Measurements from ENCODE around the gene SIPA1L3. TPM values are rescaled to one million over a fixed set of nuclear protein-coding genes. Genes with fewer than 3 reads are reported as not detected.

Gene SIPA1L3
- total and polyA plus RNA-seq, 2 experiments from 2014 or later, result 15.7 to 54.1 TPM

GRCh38 chr19:38218204-38218603 lies 311.2 kb downstream of the SIPA1L3 start:
- ATAC-seq, result no peak
- no peak for DNase-seq (ENCODE audit: low spot score)
- Mint-ChIP-seq H3K36me3 (ENCODE audit: low read depth) (peaks cover 33% of the 10 kb centered on the region), H3K4me3 (no peak overlapping the region), H3K9me3 (no peaks in the 10 kb centered on the region; the same call in none of the 3 replicates), H3K27ac (no peak overlapping the region), H3K4me1 (peaks cover 16% of the 10 kb centered on the region), H3K27me3 (ENCODE audit: insufficient read depth, low read depth, poor library complexity) (peaks cover 10% of the 10 kb centered on the region)
- Histone ChIP-seq H3K79me2 (replicated peaks; ENCODE audit: insufficient read depth) (peaks cover 3% of the 10 kb centered on the region), H3K4me3 (no peak overlapping the region), H4K20me1 (replicated peaks; ENCODE audit: insufficient read depth) (0 out of 2 replicates have a peak, but pooled peaks cover 6% of the 10 kb centered on the region), H2AFZ (no peak overlapping the region), H3F3A (replicated peaks; ENCODE audit: low read depth) (peaks cover 11% of the 10 kb centered on the region), H3K27ac (ENCODE audit: low read depth) (no peak overlapping the region), H3K27me3 (ENCODE audit: insufficient read depth) (0 out of 2 replicates have a peak, but pooled peaks cover under 1% of the 10 kb centered on the region), H3K36me3 (ENCODE audit: insufficient read depth) (no peaks in the 10 kb centered on the region), H3K4me1 (ENCODE audit: insufficient read depth) (peaks cover 9% of the 10 kb centered on the region), H3K4me2 (no peak overlapping the region), H3K9me2 (ENCODE audit: insufficient read depth) (no peaks in the 10 kb centered on the region)
- TF ChIP-seq EZH2 (IDR thresholded peaks at IDR 0.05; ENCODE audit: low read depth, unreplicated experiment), result no peak

GRCh38 chr19:38219221-38219620 lies 312.2 kb downstream of the SIPA1L3 start:
- Mint-ChIP-seq H3K9me3 (no peaks in the 10 kb centered on the region; the same call in none of the 3 replicates), H3K4me1 (peaks cover 15% of the 10 kb centered on the region)
- H3K27ac ChIP-seq (ENCODE audit: low read depth), result no peak overlapping the region

More at GRCh38 chr19:38219221-38219620, 312.2 kb downstream of the SIPA1L3 start:
- Histone ChIP-seq H3K4me1 (ENCODE audit: insufficient read depth) (peaks cover 14% of the 10 kb centered on the region), H3K4me2 (no peak overlapping the region), H3K36me3 (ENCODE audit: insufficient read depth) (no peaks in the 10 kb centered on the region), H3F3A (replicated peaks; ENCODE audit: low read depth) (peaks cover 12% of the 10 kb centered on the region), H3K9me2 (ENCODE audit: insufficient read depth) (no peaks in the 10 kb centered on the region), H2AFZ (no peak overlapping the region), H3K4me3 (no peak overlapping the region), H3K27me3 (ENCODE audit: insufficient read depth) (0 out of 2 replicates have a peak, but pooled peaks cover 4% of the 10 kb centered on the region), H3K79me2 (replicated peaks; ENCODE audit: insufficient read depth) (peaks cover 8% of the 10 kb centered on the region), H4K20me1 (replicated peaks; ENCODE audit: insufficient read depth) (0 out of 2 replicates have a peak, but pooled peaks cover 6% of the 10 kb centered on the region)
- Mint-ChIP-seq H3K36me3 (ENCODE audit: low read depth) (peaks cover 29% of the 10 kb centered on the region), H3K27me3 (ENCODE audit: insufficient read depth, low read depth, poor library complexity) (peaks cover 9% of the 10 kb centered on the region), H3K4me3 (no peak overlapping the region), H3K27ac (no peak overlapping the region)
- no peak for TF ChIP-seq EZH2 (IDR thresholded peaks at IDR 0.05; ENCODE audit: low read depth, unreplicated experiment)
- TF ChIP-seq CTCF (conservative IDR thresholded peaks at IDR 0.05; ENCODE audit: low read depth in 2 of 2), result no peak
- no peak for TF ChIP-seq REST (IDR thresholded peaks at IDR 0.05; ENCODE audit: unreplicated experiment)
- TF ChIP-seq ZNF331 (CRISPR knock-in tag; IDR thresholded peaks at IDR 0.05; ENCODE audit: low read depth), result no peak
- no peak for TF ChIP-seq EZH2phosphoT487 (IDR thresholded peaks at IDR 0.05; ENCODE audit: unreplicated experiment)
- TF ChIP-seq CREB1 (CRISPR knock-in tag; IDR thresholded peaks at IDR 0.05; ENCODE audit: low read depth), result no peak
- no peak for TF ChIP-seq ZNF462 (CRISPR knock-in tag; IDR thresholded peaks at IDR 0.05)
- TF ChIP-seq ETS1 (IDR thresholded peaks at IDR 0.05), result no peak
- DNase-seq (ENCODE audit: low spot score), result no peak
- no peak for ATAC-seq

Data from GM23338 (cell line).